Testis (tissue), 2 donors: ENCODE data around the gene DIAPH3.

Experiments
- CTCF ChIP-seq, 3 experiments: fragments of 450-650 bp in 2 of 3; fragments of 200-600 bp in 1 of 3; sonication (generic) in 1 of 3; IDR thresholded peaks; one replicate each; pipeline ENCODE4 v1.5.1; 2016 to 2019; ENCODE audit warnings: antibody characterized with exemption in 3 of 3, mild to moderate bottlenecking in 2 of 3, moderate library complexity in 1 of 3
- POLR2A ChIP-seq: fragments of 450-650 bp; IDR thresholded peaks from one replicate; pipeline ENCODE4 v1.6.1; 2017; ENCODE audit warnings: antibody characterized with exemption, mild to moderate bottlenecking, moderate library complexity

DNA sequence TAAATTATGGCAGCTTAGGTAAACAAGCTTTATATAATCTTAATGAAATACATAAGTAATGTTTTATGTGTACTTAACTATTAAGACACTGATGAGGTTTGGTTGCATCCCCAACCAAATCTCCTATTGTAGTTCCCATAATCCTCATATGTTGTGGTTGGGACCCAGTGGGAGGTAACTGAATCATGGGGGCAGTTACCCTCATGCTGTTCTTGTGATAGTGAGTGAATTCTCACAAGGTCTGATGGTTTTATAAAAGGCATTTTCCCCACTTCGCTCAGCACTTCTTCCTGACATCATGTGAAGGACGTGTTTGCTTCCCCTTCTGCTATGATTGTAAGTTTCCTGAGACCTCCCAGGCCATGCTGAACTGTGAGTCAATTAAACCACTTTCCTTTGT is 212.7 kb downstream of the DIAPH3 start:
- TF ChIP-seq POLR2A (no peak), CTCF (IDR thresholded peaks at IDR 0.05) (no peak)
